ENCODE data around the gene PDCD11. TPM values are rescaled to one million over a fixed set of nuclear protein-coding genes. Genes with fewer than 3 reads are reported as not detected.

The PDCD11 gene
- total RNA-seq, 1 experiment from 2014 or later: 78.8 TPM

GRCh38 chr10:103458720-103459119 lies 62.3 kb downstream of the PDCD11 start, which contains the start of gene CALHM1:
Gene CALHM1 (minus strand): TSS chr10:103458900. CDS start chr10:103458751, 149 bp downstream.
- ChIA-PET POLR2A (interaction anchor here (0.6 kb wide), 1 partner anchor 592 kb away, joined by 6 read pairs; no protein-coding TSS in a partner anchor), CTCF (interaction anchor here (0.6 to 2.1 kb wide), 8 partner anchors 11 to 227 kb away, joined by 3 to 25 read pairs (median 4); no protein-coding TSS in a partner anchor)
- no peaks in the 10 kb centered on the region for H3K9me3 Mint-ChIP-seq
- H3K27me3 Mint-ChIP-seq (ENCODE audit: low read depth): no peaks in the 10 kb centered on the region
- DNase-seq (ENCODE audit: low spot score) (peak; percentile 65), ATAC-seq (peak; percentile 93)
- no peaks in the 10 kb centered on the region for H3K36me3 Mint-ChIP-seq
- H3K27ac Mint-ChIP-seq: no peak within 1 kb of the TSS
- no peak within 1 kb of the TSS for H3K4me3 Mint-ChIP-seq
- peaks cover 3% of the 10 kb centered on the region; the same call in 1 of the 2 replicates for H3K4me1 Mint-ChIP-seq
- TF ChIP-seq E2F1 (CRISPR knock-in tag; IDR thresholded peaks at IDR 0.05) (no peak), NFYB (CRISPR knock-in tag; conservative IDR thresholded peaks at IDR 0.05; ENCODE audit: low read depth) (0 out of 2 replicates have a peak, but pooled peaks have one; percentile 14), USF2 (CRISPR knock-in tag; IDR thresholded peaks at IDR 0.05) (peak; percentile 21; the same call in 1 of the 2 replicates)

- Mint-ChIP-seq H3K27ac (no peak overlapping the region), H3K27me3 (ENCODE audit: low read depth) (no peaks in the 10 kb centered on the region), H3K4me3 (no peak overlapping the region), H3K9me3 (no peaks in the 10 kb centered on the region), H3K36me3 (no peaks in the 10 kb centered on the region), H3K4me1 (peaks cover 3% of the 10 kb centered on the region; the same call in 1 of the 2 replicates)
- ATAC-seq (no peak), DNase-seq (ENCODE audit: low spot score) (no peak)
- no peak for TF ChIP-seq AFF4 (CRISPR knock-in tag; IDR thresholded peaks at IDR 0.05; ENCODE audit: borderline replicate concordance)
- no peak for TF ChIP-seq HMGA2 (CRISPR knock-in tag; IDR thresholded peaks at IDR 0.05)
- no peak for TF ChIP-seq PREB (CRISPR knock-in tag; IDR thresholded peaks at IDR 0.05; ENCODE audit: borderline replicate concordance)
- no peak for TF ChIP-seq MAX (CRISPR knock-in tag; IDR thresholded peaks at IDR 0.05)
- no peak for TF ChIP-seq HMGXB4 (CRISPR knock-in tag; IDR thresholded peaks at IDR 0.05)
- no peak for TF ChIP-seq RELA (CRISPR knock-in tag; IDR thresholded peaks at IDR 0.05; ENCODE audit: borderline replicate concordance)
- TF ChIP-seq ZNF423 (CRISPR knock-in tag; IDR thresholded peaks at IDR 0.05): no peak
- ChIA-PET CTCF (interaction anchor here (1.0 to 2.1 kb wide), 4 partner anchors 17 to 133 kb away, joined by 4 to 25 read pairs (median 8); no protein-coding TSS in a partner anchor), POLR2A (interaction anchor here (0.6 kb wide), 1 partner anchor 121 kb away, joined by 3 read pairs; no protein-coding TSS in a partner anchor)
These were observed 63.2 kb downstream of the PDCD11 start for GRCh38 chr10:103459615-103460014.

GRCh38 chr10:103463499-103463898 lies 67.1 kb downstream of the PDCD11 start:
- DNase-seq (ENCODE audit: low spot score) (no peak), ATAC-seq (no peak)
- H3K27ac Mint-ChIP-seq: no peak overlapping the region
- peaks cover 3% of the 10 kb centered on the region; the same call in 1 of the 2 replicates for H3K4me1 Mint-ChIP-seq
- H3K9me3 Mint-ChIP-seq: no peaks in the 10 kb centered on the region
- no peaks in the 10 kb centered on the region for H3K36me3 Mint-ChIP-seq
- ChIA-PET CTCF (interaction anchor here (0.5 to 1.3 kb wide), 4 partner anchors 13 to 108 kb away, joined by 3 to 4 read pairs (median 3); no protein-coding TSS in a partner anchor), POLR2A (no interaction called here)
- H3K4me3 Mint-ChIP-seq: no peak overlapping the region
- no peaks in the 10 kb centered on the region for H3K27me3 Mint-ChIP-seq (ENCODE audit: low read depth)
- TF ChIP-seq PRRX2 (CRISPR knock-in tag; IDR thresholded peaks at IDR 0.05): no peak
- TF ChIP-seq NFE2L1 (CRISPR knock-in tag; IDR thresholded peaks at IDR 0.05): no peak
- TF ChIP-seq ZNF532 (CRISPR knock-in tag; IDR thresholded peaks at IDR 0.05; ENCODE audit: borderline replicate concordance): no peak
- TF ChIP-seq TCF7 (CRISPR knock-in tag; IDR thresholded peaks at IDR 0.05; ENCODE audit: low read depth): no peak
- TF ChIP-seq USF1 (CRISPR knock-in tag; IDR thresholded peaks at IDR 0.05): no peak
